ENCODE results near the gene NOS1AP. TPM values are rescaled to one million over a fixed set of nuclear protein-coding genes. Genes with fewer than 3 reads are reported as not detected.

Gene NOS1AP
- total and polyA plus RNA-seq, 9 donors: 0.50 to 4.4 (median 1.5) TPM

DNA sequence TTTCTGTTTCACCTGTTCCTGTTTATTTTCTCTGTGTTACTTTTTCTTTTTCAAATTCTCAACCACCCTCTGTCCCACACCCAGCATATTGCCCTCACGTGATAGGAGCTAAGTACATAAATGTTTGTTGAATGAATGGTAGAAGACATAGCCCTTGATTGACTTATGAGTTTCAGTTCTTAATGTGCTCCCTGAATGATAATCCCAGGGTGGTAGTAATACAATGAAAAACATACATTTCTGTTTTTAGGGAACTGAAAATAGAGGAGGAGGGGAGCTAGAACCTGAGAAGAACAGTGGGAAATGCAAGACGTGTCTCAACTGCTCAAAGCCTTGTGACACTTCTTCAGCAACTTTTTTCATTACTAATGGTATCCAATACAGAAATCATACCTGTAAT lies 160.1 kb downstream of the NOS1AP start:
- WGBS, 3 donors: 69 to 77% (median 77%) methylated on average over 2 of the region's 2 CpGs
- Histone ChIP-seq H3K27me3 (no peaks in the 10 kb centered on the region), H3K4me1 (ENCODE audit: insufficient read depth) (no peaks in the 10 kb centered on the region), H3K36me3 (no peaks in the 10 kb centered on the region), H3K9me3 (no peaks in the 10 kb centered on the region), H3K27ac (no peak overlapping the region), H3K4me3 (no peak overlapping the region)
- intact Hi-C loops (cut with DNase I): no loop called here
- DNase-seq: no peak
- no peak for TF ChIP-seq EP300 (IDR thresholded peaks at IDR 0.05)
- TF ChIP-seq POLR2A (IDR thresholded peaks at IDR 0.05): no peak
- TF ChIP-seq, protein P1, sequence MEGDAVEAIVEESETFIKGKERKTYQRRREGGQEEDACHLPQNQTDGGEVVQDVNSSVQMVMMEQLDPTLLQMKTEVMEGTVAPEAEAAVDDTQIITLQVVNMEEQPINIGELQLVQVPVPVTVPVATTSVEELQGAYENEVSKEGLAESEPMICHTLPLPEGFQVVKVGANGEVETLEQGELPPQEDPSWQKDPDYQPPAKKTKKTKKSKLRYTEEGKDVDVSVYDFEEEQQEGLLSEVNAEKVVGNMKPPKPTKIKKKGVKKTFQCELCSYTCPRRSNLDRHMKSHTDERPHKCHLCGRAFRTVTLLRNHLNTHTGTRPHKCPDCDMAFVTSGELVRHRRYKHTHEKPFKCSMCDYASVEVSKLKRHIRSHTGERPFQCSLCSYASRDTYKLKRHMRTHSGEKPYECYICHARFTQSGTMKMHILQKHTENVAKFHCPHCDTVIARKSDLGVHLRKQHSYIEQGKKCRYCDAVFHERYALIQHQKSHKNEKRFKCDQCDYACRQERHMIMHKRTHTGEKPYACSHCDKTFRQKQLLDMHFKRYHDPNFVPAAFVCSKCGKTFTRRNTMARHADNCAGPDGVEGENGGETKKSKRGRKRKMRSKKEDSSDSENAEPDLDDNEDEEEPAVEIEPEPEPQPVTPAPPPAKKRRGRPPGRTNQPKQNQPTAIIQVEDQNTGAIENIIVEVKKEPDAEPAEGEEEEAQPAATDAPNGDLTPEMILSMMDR (IDR thresholded peaks at IDR 0.05): no peak

DNA sequence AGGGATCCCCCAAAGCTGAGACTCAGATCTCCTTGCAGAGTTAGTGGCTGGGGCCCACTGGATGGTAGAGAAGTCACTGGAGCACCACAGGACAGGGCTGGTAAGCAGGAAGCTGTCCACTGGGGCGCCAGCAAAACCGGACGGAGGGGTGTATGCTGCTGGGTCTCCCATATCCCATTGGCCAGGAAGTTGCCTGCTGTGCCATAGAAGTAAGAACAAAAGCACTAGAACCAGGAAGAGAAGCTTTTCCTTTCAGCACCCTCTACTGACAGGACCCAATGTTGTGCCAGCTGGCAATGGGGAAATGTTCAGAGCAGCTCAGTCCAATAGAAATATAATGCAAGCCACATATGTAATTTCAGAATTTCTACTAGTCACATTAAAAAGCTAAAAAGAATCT lies 160.6 kb downstream of the NOS1AP start:
- no peaks in the 10 kb centered on the region for H3K4me1 ChIP-seq (ENCODE audit: insufficient read depth)
- H3K9me3 ChIP-seq: no peaks in the 10 kb centered on the region
- 66 to 76% (median 68%) methylated on average over 3 of the region's 3 CpGs for WGBS, 3 donors
- no peaks in the 10 kb centered on the region for H3K27me3 ChIP-seq
- no peak for TF ChIP-seq EP300 (IDR thresholded peaks at IDR 0.05)
- TF ChIP-seq, protein P1 (IDR thresholded peaks at IDR 0.05): no peak
- no peak for TF ChIP-seq POLR2A (IDR thresholded peaks at IDR 0.05)
- no peak overlapping the region for H3K4me3 ChIP-seq
- H3K27ac ChIP-seq: no peak overlapping the region
- no peaks in the 10 kb centered on the region for H3K36me3 ChIP-seq
- no peak for DNase-seq
- intact Hi-C loops (cut with DNase I): no loop called here

DNA sequence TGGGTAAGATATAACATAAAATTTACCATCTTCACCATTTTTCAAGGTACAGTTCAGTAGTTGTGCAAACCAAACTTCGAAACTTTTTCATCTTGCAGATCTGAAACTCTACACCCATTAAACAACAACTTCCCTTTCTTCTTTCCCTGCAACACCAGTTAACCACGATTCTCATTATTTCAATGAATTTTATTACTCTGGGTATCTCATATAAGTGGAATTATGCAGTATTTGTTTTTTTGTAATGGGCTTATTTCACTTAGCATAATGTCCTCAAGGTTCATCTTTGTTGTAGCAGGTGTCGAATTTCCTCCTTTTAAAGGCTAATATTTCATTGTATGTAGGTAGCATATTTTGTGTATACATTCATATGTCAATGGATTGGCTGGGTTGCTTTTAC lies 161.0 kb downstream of the NOS1AP start:
- no peaks in the 10 kb centered on the region for H3K27me3 ChIP-seq
- H3K4me3 ChIP-seq: no peak overlapping the region
- no peaks in the 10 kb centered on the region for H3K4me1 ChIP-seq (ENCODE audit: insufficient read depth)
- no peak overlapping the region for H3K27ac ChIP-seq
- TF ChIP-seq EP300 (IDR thresholded peaks at IDR 0.05) (no peak), POLR2A (IDR thresholded peaks at IDR 0.05) (no peak)
- TF ChIP-seq, protein P1 (IDR thresholded peaks at IDR 0.05): no peak
- H3K36me3 ChIP-seq: no peaks in the 10 kb centered on the region
- 77 to 86% (median 80%) methylated on average over 3 of the region's 3 CpGs for WGBS, 3 donors
- DNase-seq: no peak
- intact Hi-C loops (cut with DNase I): no loop called here
- H3K9me3 ChIP-seq: no peaks in the 10 kb centered on the region

DNA sequence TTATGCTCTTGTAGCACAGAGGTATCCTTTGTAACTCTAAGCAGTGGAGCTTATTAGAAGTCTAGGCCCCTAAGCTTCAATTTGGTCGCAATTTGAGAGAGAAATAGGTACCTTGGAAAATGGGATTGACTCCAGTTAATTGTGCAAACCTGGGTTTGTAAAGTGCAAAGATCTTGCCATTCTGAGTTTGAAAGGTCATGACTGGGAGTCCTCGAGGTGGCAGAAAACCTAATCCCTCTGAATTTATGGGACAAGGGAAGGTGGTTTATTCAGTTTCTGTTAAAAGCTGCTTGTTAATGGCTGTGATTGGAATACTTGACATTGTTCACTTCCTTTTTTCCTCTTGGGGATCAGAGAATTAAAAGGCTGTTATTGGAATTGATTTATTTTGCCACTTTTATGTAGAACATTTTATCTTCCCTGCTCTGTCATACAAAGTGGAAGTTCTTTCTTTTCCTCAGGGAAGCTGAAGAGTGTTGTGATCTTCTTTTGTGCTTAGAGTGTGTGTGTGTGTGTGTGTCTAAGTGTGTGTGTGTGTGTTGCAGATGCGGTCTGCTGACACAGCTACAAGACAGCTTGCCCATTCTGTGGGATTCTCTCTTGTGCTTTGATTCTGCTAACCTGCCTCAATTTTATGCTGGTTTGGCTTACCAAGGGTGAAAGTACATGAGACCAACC lies 162.7 kb downstream of the NOS1AP start:
- TF ChIP-seq POLR2A (IDR thresholded peaks at IDR 0.05): no peak
- TF ChIP-seq EP300 (IDR thresholded peaks at IDR 0.05): no peak
- TF ChIP-seq, protein P1 (IDR thresholded peaks at IDR 0.05): no peak
- Histone ChIP-seq H3K9me3 (no peaks in the 10 kb centered on the region), H3K4me1 (ENCODE audit: insufficient read depth) (no peaks in the 10 kb centered on the region), H3K27me3 (no peaks in the 10 kb centered on the region), H3K4me3 (no peak overlapping the region), H3K36me3 (no peaks in the 10 kb centered on the region), H3K27ac (no peak overlapping the region)
- intact Hi-C loops (cut with DNase I): no loop called here
- WGBS, 3 donors: 81 to 87% (median 86%) methylated on average over 3 of the region's 3 CpGs
- no peak for DNase-seq

Measured in ovary (tissue), 9 donors.